HUES6 (cell line): ENCODE data around the gene PIEZO1.
A peak's percentile ranks its signal among the peaks of the same experiment; 100 is the strongest.

Experiments used
- H3K27ac ChIP-seq: 2 replicates; pipeline ENCODE4 v1.7.0; 2013; ENCODE audit warnings: low read depth, mild to moderate bottlenecking, low read length, inconsistent platforms
- H3K27me3 ChIP-seq: 2 replicates; pipeline ENCODE4 v1.6.1; 2013; ENCODE audit warnings: low read length; ENCODE audit not compliant: control insufficient read depth, insufficient read depth
- H3K36me3 ChIP-seq: 2 replicates; pipeline ENCODE4 v1.6.1; 2013; ENCODE audit warnings: low read length; ENCODE audit not compliant: control insufficient read depth, insufficient read depth
- H3K4me1 ChIP-seq: 2 replicates; pipeline ENCODE4 v1.6.1; 2013; ENCODE audit warnings: low read length; ENCODE audit not compliant: control insufficient read depth, insufficient read depth
- H3K4me3 ChIP-seq: 2 replicates; pipeline ENCODE4 v1.5.1; 2013; ENCODE audit warnings: low read depth, low read length
- H3K9ac ChIP-seq: one replicate; pipeline ENCODE4 v1.6.1; 2013; ENCODE audit warnings: mild to moderate bottlenecking, low read length
- H3K9me3 ChIP-seq: 2 replicates; pipeline ENCODE4 v1.6.1; 2013; ENCODE audit warnings: low read depth, low read length; ENCODE audit not compliant: control insufficient read depth, insufficient read depth

PIEZO1 gene

DNA sequence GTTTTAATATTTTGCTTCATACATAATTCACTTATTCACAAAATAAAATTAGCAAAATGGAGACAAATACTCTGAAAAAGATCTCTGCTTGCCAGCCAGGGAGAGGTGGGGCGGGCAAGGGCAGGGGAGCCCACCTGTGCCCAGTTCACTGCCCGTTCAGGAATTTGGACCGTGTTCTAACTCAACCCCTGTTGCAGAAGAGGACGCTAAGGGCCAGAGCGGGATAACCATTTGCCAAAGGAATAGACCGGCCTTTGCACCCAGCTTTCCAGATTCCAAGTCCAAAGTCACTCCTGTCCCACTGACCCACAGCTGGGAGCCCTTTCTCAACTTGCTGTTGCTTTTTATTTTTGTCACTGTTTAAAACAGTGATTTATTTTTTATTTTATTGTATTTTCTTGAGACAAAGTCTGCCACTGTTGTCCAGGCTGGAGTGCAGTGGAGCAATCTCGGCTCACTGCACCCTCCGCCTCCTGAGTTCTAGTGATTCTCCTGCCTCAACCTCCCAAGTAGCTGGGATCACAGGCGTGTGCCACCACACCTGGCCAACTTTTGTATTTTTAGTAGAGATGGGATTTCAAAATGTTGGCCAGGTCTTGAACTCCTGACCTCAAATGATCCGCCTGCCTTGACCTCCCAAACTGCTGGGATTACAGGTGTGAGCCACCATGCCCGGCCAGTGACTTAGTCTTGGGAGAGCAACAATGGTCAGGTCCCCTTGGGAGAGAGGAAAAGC lies 2.7 kb upstream of the PIEZO1 start:
- Histone ChIP-seq H3K36me3 (no peaks in the 10 kb centered on the region), H3K4me3 (no peak overlapping the region), H3K27ac (no peak overlapping the region), H3K4me1 (peaks cover 33% of the 10 kb centered on the region), H3K9ac (no peak overlapping the region), H3K9me3 (no peaks in the 10 kb centered on the region), H3K27me3 (peaks cover 67% of the 10 kb centered on the region)

DNA sequence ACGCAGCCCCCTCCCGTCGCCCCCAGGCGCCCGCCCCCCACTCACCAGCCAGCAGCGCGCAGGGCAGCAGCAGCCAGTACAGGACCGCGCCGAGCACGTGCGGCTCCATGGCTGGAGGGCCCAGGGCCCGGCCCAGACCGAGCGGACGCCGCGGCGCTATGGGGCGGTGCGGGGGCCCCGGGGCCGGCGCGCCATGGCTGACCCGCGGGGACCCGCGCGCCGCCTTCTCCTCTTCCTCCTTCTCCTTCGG lies 239 bp downstream of the PIEZO1 start:
- Histone ChIP-seq H3K27me3 (peaks cover 75% of the 10 kb centered on the region), H3K4me1 (peaks cover 23% of the 10 kb centered on the region; the same call in 1 of the 2 replicates), H3K36me3 (no peaks in the 10 kb centered on the region), H3K4me3 (peak overlapping the region; percentile 56), H3K9ac (peak overlapping the region; percentile 46), H3K27ac (no peak overlapping the region), H3K9me3 (no peaks in the 10 kb centered on the region)

DNA sequence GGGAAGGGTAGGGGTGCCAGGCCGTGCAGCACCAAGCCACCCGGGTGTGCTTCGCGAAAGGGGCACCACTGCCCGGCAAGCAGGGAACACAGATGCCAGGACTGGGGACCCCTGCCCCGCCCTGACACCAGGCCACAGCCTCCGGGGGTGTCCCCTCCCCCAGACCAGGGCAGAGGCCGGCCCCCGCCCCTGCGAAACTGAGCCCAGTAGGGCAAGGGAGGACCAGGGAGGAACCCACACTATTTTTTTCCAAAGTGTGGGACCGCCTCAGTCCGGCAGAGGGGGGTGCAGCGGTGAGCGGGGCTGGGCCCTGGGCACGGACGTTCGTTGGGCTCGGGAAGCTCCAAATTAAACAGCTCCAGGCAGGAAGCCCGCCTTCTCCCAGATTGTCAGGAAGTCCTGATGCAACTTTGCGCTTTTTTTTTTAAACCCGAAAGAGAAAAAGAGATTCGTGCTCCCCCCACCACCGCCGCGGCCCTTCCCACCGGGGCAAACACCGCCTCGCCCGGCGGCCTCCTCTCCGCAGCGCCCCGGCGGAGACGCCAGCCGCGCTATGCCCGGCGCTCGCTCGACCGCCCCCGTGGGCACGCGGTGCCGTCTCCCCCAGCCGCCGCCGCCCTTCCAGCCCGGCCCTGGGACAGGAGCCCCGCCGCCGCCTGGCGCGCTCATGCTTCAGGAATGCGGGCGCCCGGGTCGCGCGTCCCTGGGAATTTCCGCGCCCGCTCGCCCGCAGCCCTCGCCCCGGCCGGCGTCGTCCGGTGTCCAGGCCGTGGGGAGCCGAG lies 755 bp downstream of the PIEZO1 start:
- Histone ChIP-seq H3K4me3 (peak overlapping the region; percentile 56), H3K4me1 (peaks cover 26% of the 10 kb centered on the region; the same call in 1 of the 2 replicates), H3K9ac (peak overlapping the region; percentile 46), H3K27ac (no peak overlapping the region), H3K27me3 (peaks cover 77% of the 10 kb centered on the region), H3K36me3 (no peaks in the 10 kb centered on the region), H3K9me3 (no peaks in the 10 kb centered on the region)

DNA sequence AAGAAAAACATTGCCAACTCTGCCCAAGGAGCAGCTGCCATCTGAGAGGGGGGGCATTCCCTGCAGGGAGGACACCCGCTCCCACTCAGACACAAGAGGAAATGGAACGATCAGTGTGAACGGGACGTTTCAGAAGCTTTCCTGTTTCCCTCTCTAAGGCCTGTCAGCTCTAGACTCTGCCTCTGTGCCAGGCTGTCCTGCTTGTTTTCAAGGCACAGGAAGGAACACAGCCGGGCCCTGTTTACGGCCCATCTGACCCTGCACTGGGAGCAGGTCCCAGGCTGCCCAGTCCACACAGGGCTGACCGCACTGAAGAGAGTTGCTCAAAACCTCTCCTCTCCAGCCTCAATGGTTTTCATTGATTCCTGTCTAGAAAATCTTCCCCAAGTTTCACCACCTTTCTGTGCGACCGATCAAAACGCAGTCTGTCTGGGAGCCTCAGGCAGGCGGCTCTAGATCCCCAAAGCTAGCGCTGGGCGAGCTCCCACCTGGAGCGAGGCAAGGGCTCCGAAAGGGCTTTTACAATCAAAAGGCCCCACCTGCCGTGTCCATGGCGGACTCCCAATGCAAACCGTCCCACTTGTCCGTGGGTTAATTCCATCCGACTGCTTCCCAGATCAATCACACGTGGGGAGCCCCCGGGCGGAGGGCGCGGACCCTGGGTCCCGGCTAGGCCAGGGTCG lies 1.5 kb downstream of the PIEZO1 start:
- H3K27ac ChIP-seq, result no peak overlapping the region
- peak overlapping the region; percentile 56 for H3K4me3 ChIP-seq
- peaks cover 83% of the 10 kb centered on the region for H3K27me3 ChIP-seq
- H3K9me3 ChIP-seq, result no peaks in the 10 kb centered on the region
- H3K4me1 ChIP-seq, result peaks cover 26% of the 10 kb centered on the region; the same call in 1 of the 2 replicates
- no peaks in the 10 kb centered on the region for H3K36me3 ChIP-seq
- peak overlapping the region; percentile 40 for H3K9ac ChIP-seq

DNA sequence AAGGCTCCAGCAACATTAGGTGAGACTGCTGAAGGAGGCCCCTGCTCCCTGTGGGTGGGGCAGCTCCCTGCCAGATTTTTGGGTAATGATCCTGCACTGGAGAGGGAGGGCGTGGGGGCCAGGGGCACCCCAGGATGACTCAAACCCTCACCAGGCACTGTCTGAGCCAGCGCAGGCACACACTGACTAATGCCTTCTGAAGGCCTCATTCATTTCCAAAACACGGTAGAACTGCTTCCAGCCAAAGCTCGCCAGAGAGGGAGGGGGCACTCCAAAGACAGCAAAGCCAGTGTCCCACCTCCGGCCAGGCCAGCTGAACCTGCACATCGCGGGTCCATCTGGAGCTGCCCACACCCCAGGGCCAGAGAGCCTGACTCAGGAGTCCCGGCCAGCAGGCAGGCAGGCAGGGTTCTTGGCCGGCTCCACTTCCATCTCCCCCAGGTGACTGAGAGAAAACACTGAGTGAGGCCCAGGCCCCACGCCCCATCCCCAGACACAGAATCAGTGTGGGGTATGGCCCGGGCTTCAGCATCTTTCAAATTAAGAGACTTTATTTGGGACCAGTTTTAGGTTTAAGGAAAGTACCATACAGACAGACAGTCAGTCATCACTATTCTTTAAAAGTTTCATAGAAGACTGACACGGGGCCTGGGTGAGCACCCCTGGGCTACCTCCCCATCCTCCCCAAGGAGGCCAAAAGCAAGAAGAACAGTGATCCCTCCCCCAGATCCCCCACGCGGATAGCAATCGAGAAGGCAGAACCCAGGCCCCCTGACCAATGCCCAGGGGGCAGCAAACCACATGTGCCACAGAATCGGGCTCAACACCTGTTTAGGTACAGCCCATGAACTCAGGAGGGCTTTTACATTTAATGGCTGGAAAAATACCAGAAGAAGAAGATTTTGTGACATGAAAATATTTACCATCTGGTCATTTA lies 2.3 kb downstream of the PIEZO1 start:
- Histone ChIP-seq H3K9me3 (no peaks in the 10 kb centered on the region), H3K4me1 (peaks cover 31% of the 10 kb centered on the region; the same call in 1 of the 2 replicates), H3K36me3 (no peaks in the 10 kb centered on the region), H3K27ac (no peak overlapping the region), H3K9ac (no peak overlapping the region), H3K27me3 (peaks cover 84% of the 10 kb centered on the region), H3K4me3 (no peak overlapping the region)

DNA sequence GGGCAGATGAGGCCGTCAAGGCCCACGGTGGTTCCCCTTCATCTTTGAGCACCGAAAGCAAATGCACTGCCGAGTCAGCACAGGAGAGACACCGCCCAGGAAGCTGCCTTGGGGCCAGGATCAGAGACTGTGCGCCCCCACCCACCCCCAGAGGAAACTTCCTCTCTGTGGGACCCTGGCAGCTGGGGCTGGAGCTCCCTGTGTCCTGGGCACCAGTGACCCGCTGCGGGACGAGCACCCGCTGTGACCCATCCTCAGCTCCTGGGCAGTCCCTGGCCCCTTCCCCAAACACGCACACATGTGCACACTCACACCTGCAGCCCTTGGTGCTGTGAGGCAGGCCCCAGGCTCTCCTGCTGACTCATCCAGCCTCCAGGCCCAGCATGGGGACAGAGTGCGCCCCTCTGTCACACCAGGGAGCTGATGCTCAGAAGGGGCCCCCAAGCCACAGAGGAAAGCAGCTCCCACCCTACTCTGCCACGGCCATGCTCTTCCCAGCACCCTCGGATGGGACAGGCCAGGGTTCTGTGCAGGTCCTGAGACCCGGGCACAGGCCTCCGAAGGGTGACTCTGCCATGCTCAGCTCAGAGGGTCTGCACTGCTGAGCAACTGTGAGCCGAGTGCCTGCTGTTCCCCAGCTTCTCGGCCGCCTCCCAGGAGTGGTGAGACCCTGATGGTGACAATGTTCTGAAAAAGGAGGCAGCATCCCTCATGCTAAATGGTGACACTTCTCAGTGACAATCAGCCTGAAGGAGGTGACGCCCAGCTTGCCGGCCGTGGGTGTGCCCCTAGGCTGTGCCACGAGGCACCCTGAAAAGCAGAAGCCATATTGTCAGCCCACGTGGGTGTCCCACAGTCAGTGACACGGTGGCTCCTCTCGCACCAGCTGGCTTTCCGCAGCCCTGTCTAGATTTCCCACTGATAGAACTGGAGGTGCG lies 3.6 kb downstream of the PIEZO1 start:
- H3K36me3 ChIP-seq, result no peaks in the 10 kb centered on the region
- H3K9ac ChIP-seq, result no peak overlapping the region
- H3K27ac ChIP-seq, result no peak overlapping the region
- H3K9me3 ChIP-seq, result no peaks in the 10 kb centered on the region
- peaks cover 85% of the 10 kb centered on the region for H3K27me3 ChIP-seq
- peaks cover 34% of the 10 kb centered on the region; the same call in 1 of the 2 replicates for H3K4me1 ChIP-seq
- H3K4me3 ChIP-seq, result no peak overlapping the region

DNA sequence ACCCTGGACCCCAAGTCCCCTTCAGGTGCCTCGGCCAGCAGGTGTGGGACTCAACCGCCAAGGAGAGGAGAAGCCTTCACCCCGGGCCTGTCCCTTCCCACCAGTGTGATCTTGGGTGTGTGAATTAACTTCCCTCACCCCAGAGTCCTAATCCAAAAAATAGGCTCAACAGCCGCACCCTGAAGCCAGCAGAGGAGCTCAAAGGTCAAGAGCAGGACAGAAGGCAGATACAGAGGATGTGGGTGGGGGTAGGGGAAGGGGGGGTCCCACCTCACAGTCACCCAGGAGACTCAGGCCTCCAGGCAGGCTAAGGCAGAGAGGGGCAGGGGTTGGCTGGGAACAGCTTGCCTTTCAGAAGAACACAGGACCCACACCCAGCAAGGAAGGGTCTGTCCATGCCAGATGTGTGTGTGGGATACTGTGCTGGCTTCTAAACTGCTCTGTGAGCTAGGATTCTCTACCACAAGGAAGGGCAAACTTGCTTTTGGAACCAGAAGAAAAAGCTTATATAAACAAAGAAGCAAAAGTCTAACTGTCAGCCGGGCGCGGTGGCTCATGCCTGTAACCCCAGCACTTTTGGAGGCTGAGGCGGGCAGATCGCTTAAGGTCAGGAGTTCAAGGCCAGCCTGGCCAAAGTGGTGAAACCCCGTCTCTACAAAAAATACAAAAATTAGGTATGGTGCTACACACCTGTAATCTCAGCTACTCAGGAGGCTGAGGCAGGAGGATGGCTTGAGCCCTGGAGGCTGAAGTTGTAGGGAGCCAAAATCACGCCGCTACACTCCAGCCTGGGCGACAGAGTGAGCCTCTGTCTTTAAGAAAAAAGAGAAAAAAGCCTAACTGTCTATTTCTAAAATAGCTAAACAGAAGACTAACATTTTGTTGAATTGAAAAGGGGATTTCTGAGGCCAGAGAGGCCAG lies 4.6 kb downstream of the PIEZO1 start:
- Histone ChIP-seq H3K4me1 (peaks cover 34% of the 10 kb centered on the region; the same call in 1 of the 2 replicates), H3K9ac (no peak overlapping the region), H3K27ac (no peak overlapping the region)

DNA sequence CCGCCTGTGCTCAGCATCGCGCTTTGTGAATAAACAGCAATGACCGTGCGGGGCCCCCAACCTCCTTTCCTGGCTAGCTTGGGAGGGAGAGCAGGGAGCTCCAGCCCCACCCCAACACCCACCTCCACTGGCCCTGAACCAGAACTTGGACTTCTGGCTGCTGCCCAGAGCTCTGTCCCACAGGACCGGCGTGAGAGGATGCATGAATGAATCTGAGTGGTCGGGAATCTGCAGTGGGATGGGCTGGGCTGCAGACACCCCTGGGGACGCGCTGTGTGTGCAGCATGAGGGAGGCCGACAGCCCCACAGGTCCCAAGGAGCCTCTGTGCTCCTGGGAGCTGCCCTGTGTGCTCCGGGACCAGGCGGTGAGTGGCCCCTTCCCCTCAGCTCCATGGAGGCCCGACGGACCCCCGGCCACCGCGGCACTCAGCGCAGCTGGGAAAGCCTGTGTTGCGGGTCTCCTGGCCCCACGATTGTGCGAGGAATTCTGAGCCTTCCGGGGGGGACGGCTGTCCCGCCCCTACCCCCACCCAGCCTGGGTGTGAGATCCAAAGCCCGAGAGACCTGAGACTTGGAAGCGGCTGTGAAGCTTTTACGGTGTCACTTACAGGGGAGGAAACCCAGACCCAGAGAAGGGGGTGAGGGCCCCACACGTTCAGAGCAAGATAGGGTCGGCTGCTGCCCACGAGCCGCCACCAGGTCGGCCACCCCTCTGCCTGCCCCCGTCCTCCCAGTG lies 5.4 kb downstream of the PIEZO1 start:
- H3K36me3 ChIP-seq, result no peaks in the 10 kb centered on the region
- peaks cover 88% of the 10 kb centered on the region for H3K27me3 ChIP-seq
- H3K4me1 ChIP-seq, result peaks cover 34% of the 10 kb centered on the region; the same call in 1 of the 2 replicates
- H3K4me3 ChIP-seq, result no peak overlapping the region
- no peak overlapping the region for H3K27ac ChIP-seq
- no peak overlapping the region for H3K9ac ChIP-seq
- no peaks in the 10 kb centered on the region for H3K9me3 ChIP-seq

More for the DNA sequence above, 4.6 kb downstream of the PIEZO1 start:
- Histone ChIP-seq H3K4me3 (no peak overlapping the region), H3K36me3 (no peaks in the 10 kb centered on the region), H3K9me3 (no peaks in the 10 kb centered on the region), H3K27me3 (peaks cover 87% of the 10 kb centered on the region)
